CD4-positive, alpha-beta T cell treated with Interleukin-15 for 1 hour (primary cell): ENCODE measurements around the gene WHAMM.
A peak's percentile ranks its signal among the peaks of the same experiment; 100 is the strongest.
"Not testable (repeated sequence)": the region's sequence is repeated elsewhere in the genome, so short reads cannot be mapped to it uniquely, and the experiment has no call there.

Experiments
- DNase-seq: peaks from one replicate; pipeline ENCODE4 v3.0.0-alpha.2; 2020

Gene WHAMM

GRCh38 chr15:82803793-82804574, 5.4 kb upstream of the WHAMM start:
- DNase-seq: no peak

- DNase-seq: no peak
Measured at GRCh38 chr15:82804575-82804949, 4.9 kb upstream of the WHAMM start.

- peak; percentile 34 for DNase-seq
Measured at GRCh38 chr15:82805994-82806406, 3.4 kb upstream of the WHAMM start, which contains the start of gene FSD2. TSS of gene FSD2 (minus strand) at chr15:82806069. CDS start at chr15:82787390, 18,679 bp downstream.

GRCh38 chr15:82807920-82808633, 1.4 kb upstream of the WHAMM start:
- no peak for DNase-seq

GRCh38 chr15:82808634-82809041, 790 bp upstream of the WHAMM start:
- DNase-seq: no peak

GRCh38 chr15:82810061-82810889, 847 bp downstream of the WHAMM start:
- peak; percentile 24 for DNase-seq

GRCh38 chr15:82810890-82811426, 1.5 kb downstream of the WHAMM start:
- peak; percentile 63 for DNase-seq

GRCh38 chr15:82812994-82813393, 3.6 kb downstream of the WHAMM start:
- DNase-seq: no peak

GRCh38 chr15:82820128-82820527, 10.7 kb downstream of the WHAMM start:
- no peak for DNase-seq

- not testable (repeated sequence) for DNase-seq
Measured at GRCh38 chr15:82821396-82821795, 12.0 kb downstream of the WHAMM start.

GRCh38 chr15:82821851-82822250, 12.4 kb downstream of the WHAMM start:
- DNase-seq: not testable (repeated sequence)

GRCh38 chr15:82823049-82823448, 13.6 kb downstream of the WHAMM start:
- no peak for DNase-seq

- DNase-seq: no peak
Measured at GRCh38 chr15:82828075-82828474, 18.6 kb downstream of the WHAMM start.

GRCh38 chr15:82829234-82829633, 19.8 kb downstream of the WHAMM start:
- DNase-seq: no peak

GRCh38 chr15:82830427-82831173, 21.2 kb downstream of the WHAMM start:
- no peak for DNase-seq

- no peak for DNase-seq
Measured at GRCh38 chr15:82831894-82832600, 22.6 kb downstream of the WHAMM start.

- DNase-seq: no peak
Measured at GRCh38 chr15:82832601-82833361, 23.4 kb downstream of the WHAMM start.

GRCh38 chr15:82833362-82833682, 23.9 kb downstream of the WHAMM start:
- no peak for DNase-seq

- no peak for DNase-seq
Measured at GRCh38 chr15:82835391-82835917, 26.0 kb downstream of the WHAMM start.

GRCh38 chr15:82838096-82838735, 28.8 kb downstream of the WHAMM start:
- no peak for DNase-seq
